Stimulated activated CD8-positive, alpha-beta memory T cell treated with anti-CD3 and anti-CD28 coated beads, Interleukin-7, amount 100 ng/mL, for 48 hours (primary cell): ENCODE measurements around the gene IFNA13.

Experiments
- DNase-seq, 2 donors: peaks; one replicate each; pipeline ENCODE4 v3.0.0-alpha.2; 2020; ENCODE audit warnings: low read depth in 1 of 2; ENCODE audit errors: extremely low read depth in 1 of 2

Gene IFNA13

GRCh38 chr9:21362287-21362686 is 5.6 kb downstream of the IFNA13 start:
- no peak for DNase-seq

- no peak for DNase-seq
Measured at GRCh38 chr9:21357479-21358460, 10.1 kb downstream of the IFNA13 start.

- DNase-seq: no peak
Measured at GRCh38 chr9:21350787-21351186, 17.1 kb downstream of the IFNA13 start, which contains the start of gene IFNA6. TSS of gene IFNA6 (minus strand) at chr9:21350887. CDS start at chr9:21350887, 0 bp downstream.

GRCh38 chr9:21348430-21348970 is 19.4 kb downstream of the IFNA13 start:
- no peak for DNase-seq

GRCh38 chr9:21340735-21341134 is 27.1 kb downstream of the IFNA13 start:
- DNase-seq: no peak

- no peak for DNase-seq
Measured at GRCh38 chr9:21336457-21336856, 31.4 kb downstream of the IFNA13 start.

- DNase-seq: peak; percentile 74 to 85
Measured at GRCh38 chr9:21334701-21335632, 32.9 kb downstream of the IFNA13 start, which contains the start of gene KLHL9. TSS of gene KLHL9 (minus strand) at chr9:21335404. CDS start at chr9:21334859, 545 bp downstream.

- DNase-seq: no peak
Measured at GRCh38 chr9:21333226-21333625, 34.6 kb downstream of the IFNA13 start.

- no peak for DNase-seq
Measured at GRCh38 chr9:21331676-21332402, 36.0 kb downstream of the IFNA13 start.

GRCh38 chr9:21326526-21327139 is 41.2 kb downstream of the IFNA13 start:
- no peak for DNase-seq

GRCh38 chr9:21324047-21324446 is 43.8 kb downstream of the IFNA13 start:
- no peak for DNase-seq

- DNase-seq: no peak
Measured at GRCh38 chr9:21322911-21323461, 44.9 kb downstream of the IFNA13 start.

GRCh38 chr9:21320465-21320864 is 47.4 kb downstream of the IFNA13 start:
- DNase-seq: no peak

GRCh38 chr9:21317956-21318923 is 49.6 kb downstream of the IFNA13 start:
- DNase-seq: peak in 1 of 2 donors; percentile 9
